AG04450 (cell line): ENCODE results near the gene SYTL3. TPM values are rescaled to one million over a fixed set of nuclear protein-coding genes. Genes with fewer than 3 reads are reported as not detected.

Experiments
- CTCF ChIA-PET: fragments of 300-600, 350-600 bp; formaldehyde crosslinking; extraction: SDS; loops from one replicate; lab custom pipeline; 2022; ENCODE audit warnings: antibody characterized with exemption, inconsistent platforms; lab: Charles Lee
- POLR2A ChIA-PET: fragments of 350-600 bp; formaldehyde crosslinking; extraction: SDS; loops from one replicate; lab custom pipeline; 2021; ENCODE audit warnings: antibody characterized with exemption, inconsistent platforms; lab: Yijun Ruan, JAX
- DNase-seq: peaks from one replicate; pipeline ENCODE4 v3.0.0-alpha.2; 2011; ENCODE audit warnings: low read depth, low spot score
- H3K27ac ChIP-seq: one replicate; pipeline ENCODE4 v1.5.1; 2012; ENCODE audit warnings: low read depth, low read length, control low read depth
- H3K27me3 ChIP-seq: one replicate; pipeline ENCODE4 v1.6.0; 2012; ENCODE audit warnings: low read length; ENCODE audit not compliant: control insufficient read depth, insufficient read depth
- H3K4me3 ChIP-seq: 2 replicates; pipeline ENCODE4 v1.5.1; 2011; ENCODE audit warnings: mild to moderate bottlenecking, low read depth, low read length, control low read depth
- H3K9me3 ChIP-seq: 2 replicates; pipeline ENCODE4 v1.5.1; 2012; ENCODE audit warnings: low read length; ENCODE audit not compliant: control insufficient read depth, insufficient read depth
- polyA plus RNA-seq: library from polyadenylated mRNA; depleted of rRNA; stranded (reverse); fragments of >200 nt; gene quantifications from 2 replicates; pipeline ENCODE4 v1.2.3, GENCODE V29; 2011
- TF ChIP-seq, protein P1 (sequence below): IDR thresholded peaks from 2 replicates; pipeline ENCODE4 v1.5.1; 2011; ENCODE audit warnings: low read depth, low read length, control low read depth, inconsistent platforms

SYTL3 gene
- polyA plus RNA-seq, 1 experiment: 1.6 TPM

DNA sequence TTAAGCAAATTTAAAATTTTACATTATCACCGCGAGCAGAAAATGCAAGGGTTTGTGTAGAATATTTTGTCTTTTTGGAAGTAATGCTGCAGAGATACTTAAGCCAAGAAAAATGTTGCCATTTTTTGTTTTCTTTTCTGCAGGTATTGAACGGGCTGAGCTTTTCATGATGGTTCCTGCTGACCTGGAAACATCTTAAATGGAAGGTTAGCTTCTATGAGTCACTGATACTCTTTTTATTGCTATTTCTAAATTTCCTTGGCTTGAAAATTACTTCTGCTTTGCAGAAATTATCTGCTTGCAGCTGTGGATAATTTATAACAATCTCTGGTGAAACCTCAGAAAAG is 12.7 kb downstream of the SYTL3 start:
- CTCF ChIA-PET: interaction anchor here (1.0 to 3.1 kb wide), 4 partner anchors 13 to 449 kb away, joined by 4 to 25 read pairs (median 7); partner anchors contain the start of gene SYTL3
- Histone ChIP-seq H3K27me3 (peaks cover 2% of the 10 kb centered on the region), H3K4me3 (no peak overlapping the region; the same call in 1 of the 2 replicates), H3K27ac (no peak overlapping the region), H3K9me3 (no peaks in the 10 kb centered on the region; the same call in 1 of the 2 replicates)
- TF ChIP-seq, protein P1, sequence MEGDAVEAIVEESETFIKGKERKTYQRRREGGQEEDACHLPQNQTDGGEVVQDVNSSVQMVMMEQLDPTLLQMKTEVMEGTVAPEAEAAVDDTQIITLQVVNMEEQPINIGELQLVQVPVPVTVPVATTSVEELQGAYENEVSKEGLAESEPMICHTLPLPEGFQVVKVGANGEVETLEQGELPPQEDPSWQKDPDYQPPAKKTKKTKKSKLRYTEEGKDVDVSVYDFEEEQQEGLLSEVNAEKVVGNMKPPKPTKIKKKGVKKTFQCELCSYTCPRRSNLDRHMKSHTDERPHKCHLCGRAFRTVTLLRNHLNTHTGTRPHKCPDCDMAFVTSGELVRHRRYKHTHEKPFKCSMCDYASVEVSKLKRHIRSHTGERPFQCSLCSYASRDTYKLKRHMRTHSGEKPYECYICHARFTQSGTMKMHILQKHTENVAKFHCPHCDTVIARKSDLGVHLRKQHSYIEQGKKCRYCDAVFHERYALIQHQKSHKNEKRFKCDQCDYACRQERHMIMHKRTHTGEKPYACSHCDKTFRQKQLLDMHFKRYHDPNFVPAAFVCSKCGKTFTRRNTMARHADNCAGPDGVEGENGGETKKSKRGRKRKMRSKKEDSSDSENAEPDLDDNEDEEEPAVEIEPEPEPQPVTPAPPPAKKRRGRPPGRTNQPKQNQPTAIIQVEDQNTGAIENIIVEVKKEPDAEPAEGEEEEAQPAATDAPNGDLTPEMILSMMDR: no peak
- DNase-seq: no peak
- POLR2A ChIA-PET: interaction anchor here (1.4 kb wide), 1 partner anchor 18 kb away, joined by 7 read pairs; the partner anchor contains the start of gene DYNLT1

DNA sequence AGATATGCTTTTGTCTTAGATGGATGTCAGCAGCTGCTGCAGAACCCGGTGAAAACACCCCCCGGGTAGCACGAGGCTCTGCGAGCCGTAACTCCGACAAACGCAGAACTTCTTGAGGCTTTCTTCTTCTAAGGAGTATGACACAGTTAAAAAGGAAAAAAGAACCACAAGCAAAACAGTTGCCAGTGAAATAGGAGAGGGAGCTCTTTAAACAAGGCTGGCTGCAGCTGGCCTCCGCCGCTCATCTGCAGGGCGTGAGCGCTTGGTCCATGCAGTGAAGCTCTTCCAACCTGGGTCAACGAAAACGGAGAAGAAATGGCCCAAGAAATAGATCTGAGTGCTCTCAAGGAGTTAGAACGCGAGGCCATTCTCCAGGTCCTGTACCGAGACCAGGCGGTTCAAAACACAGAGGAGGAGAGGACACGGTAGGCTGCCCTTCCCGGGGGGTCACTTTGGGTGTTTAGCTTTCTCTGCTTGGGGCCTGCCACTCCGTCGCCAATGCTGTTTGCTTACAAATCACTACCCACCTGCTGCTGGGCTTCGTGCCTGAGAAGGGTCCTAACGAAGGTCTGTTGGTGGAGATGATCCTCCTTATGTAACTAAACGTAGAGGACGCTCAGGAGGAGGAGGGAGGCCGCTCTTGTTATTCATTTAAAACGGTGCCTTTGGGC is 13.2 kb downstream of the SYTL3 start:
- peak overlapping the region; percentile 11 for H3K27ac ChIP-seq
- TF ChIP-seq, protein P1: no peak

DNA sequence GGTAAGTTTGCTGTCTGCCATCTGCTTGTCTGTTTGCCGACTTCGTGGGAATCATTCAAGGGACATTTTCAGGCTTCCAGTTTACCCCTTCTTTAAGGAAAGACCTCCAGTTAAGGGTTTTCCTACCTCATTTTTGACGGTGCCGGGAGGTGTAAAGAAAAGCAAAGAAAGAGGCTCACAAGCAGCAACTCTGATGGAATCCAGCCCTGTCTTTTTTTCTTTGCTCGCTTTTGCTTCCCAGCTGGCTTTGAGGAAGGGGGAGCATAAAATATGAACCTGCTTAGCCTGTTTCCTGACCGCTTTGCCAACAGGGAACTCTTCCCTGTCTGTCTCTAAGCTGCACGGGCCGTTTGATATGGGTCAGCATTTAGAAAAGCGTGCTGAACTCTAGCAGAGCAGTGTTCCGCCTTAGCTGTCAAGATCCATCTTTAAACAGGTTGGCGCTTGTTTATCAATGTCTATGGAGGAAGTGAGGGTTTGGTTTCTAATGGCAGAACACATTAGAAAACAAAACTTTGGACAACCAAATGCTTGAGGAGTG is 13.8 kb downstream of the SYTL3 start:
- ChIA-PET CTCF (interaction anchor here (0.7 to 3.1 kb wide), 5 partner anchors 9 to 450 kb away, joined by 3 to 25 read pairs (median 5); partner anchors contain the start of gene SYTL3), POLR2A (interaction anchor here (0.5 to 1.4 kb wide), 5 partner anchors 19 to 145 kb away, joined by 3 to 11 read pairs (median 3); partner anchors contain the start of gene DYNLT1)
- H3K4me3 ChIP-seq: no peak overlapping the region; the same call in 1 of the 2 replicates
- H3K27ac ChIP-seq: no peak overlapping the region
- H3K27me3 ChIP-seq: peaks cover 2% of the 10 kb centered on the region
- TF ChIP-seq, protein P1: no peak
- no peak for DNase-seq
- H3K9me3 ChIP-seq: no peaks in the 10 kb centered on the region; the same call in 1 of the 2 replicates

More for the DNA sequence above, 13.2 kb downstream of the SYTL3 start:
- H3K4me3 ChIP-seq: no peak overlapping the region; the same call in 1 of the 2 replicates
- H3K27me3 ChIP-seq: peaks cover 2% of the 10 kb centered on the region
- DNase-seq: no peak
- ChIA-PET POLR2A (interaction anchor here (0.5 to 1.4 kb wide), 3 partner anchors 19 to 144 kb away, joined by 3 to 11 read pairs (median 7); partner anchors contain the start of gene DYNLT1), CTCF (interaction anchor here (0.7 to 3.1 kb wide), 5 partner anchors 10 to 449 kb away, joined by 3 to 25 read pairs (median 5); partner anchors contain the start of gene SYTL3)
- H3K9me3 ChIP-seq: no peaks in the 10 kb centered on the region; the same call in 1 of the 2 replicates

DNA sequence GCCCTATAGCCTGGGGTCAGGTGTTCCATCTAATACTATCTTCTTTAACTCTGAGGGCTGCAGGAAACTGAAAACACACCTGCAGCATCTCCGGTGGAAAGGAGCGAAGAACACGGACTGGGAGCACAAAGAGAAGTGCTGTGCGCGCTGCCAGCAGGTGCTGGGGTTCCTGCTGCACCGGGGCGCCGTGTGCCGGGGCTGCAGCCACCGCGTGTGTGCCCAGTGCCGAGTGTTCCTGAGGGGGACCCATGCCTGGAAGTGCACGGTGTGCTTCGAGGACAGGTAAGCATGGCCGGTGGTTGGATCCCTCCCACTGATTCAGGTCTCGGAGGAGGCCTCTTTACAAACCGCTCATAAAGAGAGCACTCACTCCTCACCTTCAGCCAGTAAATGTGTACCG is 15.5 kb downstream of the SYTL3 start:
- H3K27ac ChIP-seq: no peak overlapping the region
- H3K27me3 ChIP-seq: peaks cover 2% of the 10 kb centered on the region
- no peak overlapping the region for H3K4me3 ChIP-seq
- TF ChIP-seq, protein P1: no peak
- ChIA-PET POLR2A (no interaction called here), CTCF (no interaction called here)
- DNase-seq: no peak
- no peaks in the 10 kb centered on the region; the same call in 1 of the 2 replicates for H3K9me3 ChIP-seq
